ENCODE measurements around the gene DNAH14. TPM values are rescaled to one million over a fixed set of nuclear protein-coding genes. Genes with fewer than 3 reads are reported as not detected.

Gene DNAH14
- total and polyA plus RNA-seq, 2 of the 8 experiments (the other 6 are each of a cell fraction or from before 2014, with no cell fraction given) = 8.4 to 40.7 TPM

- CTCF ChIA-PET (ENCODE audit: partially characterized antibody) = interaction anchor here (0.6 to 3.9 kb wide), 14 partner anchors 9 to 335 kb away, joined by 3 to 17 read pairs (median 4); partner anchors contain the start of genes LBR and SRP9
- DNase-seq (ENCODE audit: low read depth in 1 of 2, low spot score in 2 of 2) (no peak), FAIRE-seq (no peak)
- 89% methylated on average over 3 of the region's 3 CpGs; no CpG with 5 or more reads in 1 of the 2 experiments for WGBS, 2 experiments (ENCODE audit: extremely low coverage in 1 of 2, insufficient coverage in 1 of 2, insufficient read length in 1 of 2, insufficient replicate concordance in 2 of 2, low coverage in 1 of 2, low lambda C conversion rate in 2 of 2, missing lambda C conversion rate in 1 of 2)
- Histone ChIP-seq H3K56ac (replicated peaks; ENCODE audit: insufficient read length, low read depth, low read length) (no peak overlapping the region), H2AK5ac (ENCODE audit: low read depth, low read length) (no peak overlapping the region), H2BK20ac (ENCODE audit: low read length) (no peak overlapping the region), H2BK120ac (replicated peaks; ENCODE audit: low read depth, low read length) (no peak overlapping the region), H3K4me2 (ENCODE audit: insufficient read depth in 1 of 2, low read depth in 2 of 2, low read length in 2 of 2) (no peak overlapping the region), H3K4me3 (ENCODE audit: extremely low read depth in 1 of 4, insufficient read depth in 2 of 4, low read depth in 3 of 4, low read length in 4 of 4) (no peak overlapping the region), H4K91ac (replicated peaks; ENCODE audit: insufficient read length, low read length) (no peak overlapping the region), H4K8ac (ENCODE audit: extremely low read depth, insufficient read depth, low read length) (no peak overlapping the region; the same call in 1 of the 2 replicates), H3K79me1 (ENCODE audit: low read depth, low read length) (no peaks in the 10 kb centered on the region), H2BK15ac (ENCODE audit: low read length) (no peak overlapping the region), H3K14ac (ENCODE audit: insufficient read length) (no peak overlapping the region), H3K18ac (ENCODE audit: extremely low read depth, low read length) (no peak overlapping the region), H3K4ac (replicated peaks; ENCODE audit: insufficient read length, low read depth, low read length) (no peak overlapping the region), H3K9me3 (ENCODE audit: insufficient read depth in 2 of 2, low read depth in 1 of 2, low read length in 1 of 2) (no peaks in the 10 kb centered on the region), H2BK5ac (ENCODE audit: low read depth, low read length) (no peak overlapping the region), H3K23me2 (ENCODE audit: low read depth, low read length) (no peaks in the 10 kb centered on the region), H3K4me1 (replicated peaks in 1 of 4; ENCODE audit: control insufficient read depth in 3 of 4, insufficient read depth in 4 of 4, low read length in 3 of 4) (peaks cover 0 to 8% (median 3%) of the 10 kb centered on the region in 4 experiments; a peak in 3 of 7 replicates), H3K23ac (ENCODE audit: insufficient read length) (no peak overlapping the region), H3K9ac (replicated peaks in 1 of 4; ENCODE audit: extremely low read depth in 1 of 4, low read depth in 3 of 4, low read length in 3 of 4) (no peak overlapping the region), H4K5ac (ENCODE audit: insufficient read length, low read depth, low read length) (no peak overlapping the region), H3K36me3 (ENCODE audit: control insufficient read depth in 2 of 4, insufficient read depth in 4 of 4, low read length in 3 of 4) (no peaks in the 10 kb centered on the region), H3K79me2 (ENCODE audit: control insufficient read depth in 1 of 2, insufficient read depth in 2 of 2, low read length in 2 of 2) (no peaks in the 10 kb centered on the region), H4K20me1 (replicated peaks in 1 of 2; ENCODE audit: control insufficient read depth in 1 of 2, insufficient read depth in 2 of 2, low read length in 2 of 2) (no peaks in the 10 kb centered on the region), H2BK12ac (ENCODE audit: low read depth, low read length) (no peak overlapping the region), H2AFZ (ENCODE audit: low read length) (no peak overlapping the region), H3K27me3 (replicated peaks in 1 of 4; ENCODE audit: control insufficient read depth in 3 of 4, extremely low read depth in 1 of 4, insufficient read depth in 3 of 4, low read length in 3 of 4) (no peaks in the 10 kb centered on the region; a peak in 1 of 7 replicates), H3K27ac (ENCODE audit: low read depth, low read length) (no peak overlapping the region)
- TF ChIP-seq E2F6 (IDR thresholded peaks at IDR 0.05) (no peak), USF2 (IDR thresholded peaks at IDR 0.05; ENCODE audit: low read length) (no peak), ZNF274 (IDR thresholded peaks at IDR 0.05; ENCODE audit: borderline replicate concordance, extremely low read depth, low read length) (no peak), TAF7 (optimal IDR thresholded peaks at IDR 0.05; ENCODE audit: borderline replicate concordance, low read depth, low read length) (no peak), MAFK (IDR thresholded peaks at IDR 0.05; ENCODE audit: low read depth, low read length) (no peak), HDAC2 (IDR thresholded peaks at IDR 0.05; ENCODE audit: borderline replicate concordance in 1 of 2, low read depth in 2 of 2, low read length in 2 of 2) (no peak), JUN (IDR thresholded peaks at IDR 0.05; ENCODE audit: low read depth, low read length) (no peak), NRF1 (IDR thresholded peaks at IDR 0.05; ENCODE audit: low read depth, low read length) (no peak), ASH2L (IDR thresholded peaks at IDR 0.05; ENCODE audit: low read length) (no peak)
- POLR2A ChIA-PET (ENCODE audit: partially characterized antibody) = no interaction called here
These were observed 512.6 kb downstream of the DNAH14 start for GRCh38 chr1:225442123-225442505.

All from H1 (cell line).